Measurements from ENCODE around the gene GRIN2C. TPM values are rescaled to one million over a fixed set of nuclear protein-coding genes. Genes with fewer than 3 reads are reported as not detected.

Gene GRIN2C
- total and polyA plus RNA-seq, 12 donors, result 0.42 to 16.4 (median 3.2) TPM

DNA sequence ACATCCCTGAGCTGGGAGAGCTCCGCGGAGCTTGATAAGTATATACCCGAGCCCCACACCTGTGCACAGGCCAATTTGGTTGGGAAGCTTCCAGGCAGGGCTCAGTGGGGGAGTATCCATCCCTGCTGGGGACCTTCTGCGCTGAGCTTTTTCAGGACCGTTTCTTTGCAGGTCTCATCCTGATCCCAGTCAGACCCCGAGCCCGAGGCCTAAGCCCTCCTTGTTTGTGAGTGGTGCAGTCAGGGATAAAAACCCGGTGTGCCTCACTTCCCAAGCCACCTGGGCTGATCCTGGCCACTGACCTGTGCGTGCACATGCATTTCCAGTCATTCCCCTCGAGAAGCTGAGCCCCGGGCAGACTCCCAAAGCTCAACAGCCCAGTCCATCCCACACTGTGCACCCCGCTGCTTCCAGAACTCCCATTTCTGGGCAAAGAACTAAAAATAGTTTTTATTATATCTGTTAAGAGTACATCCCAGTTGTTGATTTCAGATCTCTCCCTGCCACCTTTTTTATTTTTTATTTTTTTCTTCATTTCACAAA lies 56.2 kb downstream of the GRIN2C start:
- DNase-seq, result no peak
- Histone ChIP-seq H3K27ac (no peak overlapping the region), H3K9me3 (replicated peaks in 1 of 3) (no peaks in the 10 kb centered on the region), H3K4me3 (no peak overlapping the region), H3K4me1 (replicated peaks in 1 of 2) (no peaks in the 10 kb centered on the region), H3K36me3 (replicated peaks in 1 of 2) (peaks cover 0 to 10% of the 10 kb centered on the region in 2 donors), H3K27me3 (no peaks in the 10 kb centered on the region)
- WGBS, 4 donors, result 90 to 95% (median 94%) methylated on average over 8 to 12 of the region's 12 CpGs
- TF ChIP-seq POLR2A (IDR thresholded peaks at IDR 0.05), result no peak
- TF ChIP-seq, protein P1, sequence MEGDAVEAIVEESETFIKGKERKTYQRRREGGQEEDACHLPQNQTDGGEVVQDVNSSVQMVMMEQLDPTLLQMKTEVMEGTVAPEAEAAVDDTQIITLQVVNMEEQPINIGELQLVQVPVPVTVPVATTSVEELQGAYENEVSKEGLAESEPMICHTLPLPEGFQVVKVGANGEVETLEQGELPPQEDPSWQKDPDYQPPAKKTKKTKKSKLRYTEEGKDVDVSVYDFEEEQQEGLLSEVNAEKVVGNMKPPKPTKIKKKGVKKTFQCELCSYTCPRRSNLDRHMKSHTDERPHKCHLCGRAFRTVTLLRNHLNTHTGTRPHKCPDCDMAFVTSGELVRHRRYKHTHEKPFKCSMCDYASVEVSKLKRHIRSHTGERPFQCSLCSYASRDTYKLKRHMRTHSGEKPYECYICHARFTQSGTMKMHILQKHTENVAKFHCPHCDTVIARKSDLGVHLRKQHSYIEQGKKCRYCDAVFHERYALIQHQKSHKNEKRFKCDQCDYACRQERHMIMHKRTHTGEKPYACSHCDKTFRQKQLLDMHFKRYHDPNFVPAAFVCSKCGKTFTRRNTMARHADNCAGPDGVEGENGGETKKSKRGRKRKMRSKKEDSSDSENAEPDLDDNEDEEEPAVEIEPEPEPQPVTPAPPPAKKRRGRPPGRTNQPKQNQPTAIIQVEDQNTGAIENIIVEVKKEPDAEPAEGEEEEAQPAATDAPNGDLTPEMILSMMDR (IDR thresholded peaks at IDR 0.05), result no peak
- intact Hi-C loops (cut with DNase I), result no loop called here

DNA sequence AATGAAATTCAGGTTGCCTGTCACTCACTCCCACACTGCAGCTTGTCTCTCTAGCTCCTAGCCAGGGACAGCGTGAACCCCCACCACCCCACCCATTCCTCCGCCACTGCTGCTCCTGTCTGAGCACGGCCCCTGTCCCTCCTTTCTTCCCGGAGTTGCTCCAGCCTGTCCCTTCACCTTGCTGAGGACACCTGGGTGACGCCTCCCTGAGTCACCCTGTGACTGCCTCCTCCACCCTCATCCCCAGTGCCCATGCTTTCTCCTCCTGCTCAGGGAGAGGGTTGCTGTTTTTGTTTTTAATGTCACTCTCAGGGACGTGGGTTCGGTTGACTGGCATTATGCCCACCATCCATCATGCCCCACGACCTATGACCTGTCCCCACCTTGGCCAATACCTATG lies 57.8 kb downstream of the GRIN2C start:
- WGBS, 4 donors, result 74 to 88% (median 85%) methylated on average over 8 of the region's 8 CpGs
- Histone ChIP-seq H3K4me1 (replicated peaks in 1 of 2) (peaks cover 0 to 3% of the 10 kb centered on the region in 2 donors), H3K27ac (no peak overlapping the region), H3K4me3 (no peak overlapping the region), H3K9me3 (replicated peaks in 1 of 3) (no peaks in the 10 kb centered on the region), H3K27me3 (no peaks in the 10 kb centered on the region), H3K36me3 (replicated peaks in 1 of 2) (peaks cover 0 to 18% of the 10 kb centered on the region in 2 donors)
- DNase-seq, result no peak
- intact Hi-C loops (cut with DNase I), result no loop called here
- no peak for TF ChIP-seq POLR2A (IDR thresholded peaks at IDR 0.05)
- TF ChIP-seq, protein P1 (IDR thresholded peaks at IDR 0.05), result no peak

DNA sequence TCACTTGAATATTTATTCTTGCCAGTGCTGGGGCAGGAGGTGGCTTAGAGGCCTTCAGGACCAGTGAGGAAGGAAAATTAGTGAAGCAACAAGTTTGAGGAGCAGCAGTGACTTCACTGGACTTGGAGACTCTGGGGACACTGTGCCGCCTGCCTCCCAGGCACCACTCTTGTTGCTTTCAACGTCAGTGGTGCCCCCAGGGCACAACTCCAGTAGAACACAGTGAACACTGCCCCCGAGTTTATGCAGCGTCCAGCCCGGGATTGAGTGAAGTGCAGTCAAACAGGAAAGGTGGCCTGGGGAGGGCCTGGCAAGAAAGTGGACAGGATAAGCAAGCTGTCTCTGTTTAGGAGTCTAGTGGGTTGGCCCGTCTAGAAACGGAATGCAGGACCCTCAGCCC lies 59.2 kb downstream of the GRIN2C start:
- H3K9me3 ChIP-seq (replicated peaks in 1 of 3), result no peaks in the 10 kb centered on the region
- WGBS, 4 donors, result 77 to 93% (median 89%) methylated on average over 6 to 7 of the region's 7 CpGs
- peaks cover 0 to 29% of the 10 kb centered on the region in 2 donors for H3K36me3 ChIP-seq (replicated peaks in 1 of 2)
- no peak for DNase-seq
- no peaks in the 10 kb centered on the region for H3K27me3 ChIP-seq
- TF ChIP-seq, protein P1 (IDR thresholded peaks at IDR 0.05), result no peak
- no peak for TF ChIP-seq POLR2A (IDR thresholded peaks at IDR 0.05)
- no peak overlapping the region for H3K4me3 ChIP-seq
- peaks cover 0 to 3% of the 10 kb centered on the region in 2 donors for H3K4me1 ChIP-seq (replicated peaks in 1 of 2)
- intact Hi-C loops (cut with DNase I), result no loop called here
- H3K27ac ChIP-seq, result no peak overlapping the region

DNA sequence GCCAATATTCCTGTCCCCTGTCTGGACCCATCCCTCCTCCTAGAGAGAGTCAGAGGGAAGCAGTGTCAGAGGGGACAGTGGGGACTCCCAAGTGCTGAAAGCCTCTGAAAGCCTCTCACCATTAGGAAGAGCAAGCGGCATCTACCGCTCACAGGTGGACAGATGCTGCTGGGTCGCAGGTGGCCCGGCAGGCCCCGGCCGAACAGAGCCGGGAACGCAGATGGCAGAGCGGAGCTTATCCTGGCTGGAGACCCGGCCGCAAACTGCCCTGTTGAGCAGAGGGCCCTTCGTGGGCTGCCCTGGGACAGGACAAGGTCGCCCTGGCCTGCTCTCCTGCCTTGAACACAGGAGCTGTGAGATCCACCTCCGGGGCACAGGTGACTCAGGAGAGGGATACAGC lies 60.6 kb downstream of the GRIN2C start:
- no peak overlapping the region for H3K27ac ChIP-seq
- peaks cover 0 to 44% of the 10 kb centered on the region in 2 donors for H3K36me3 ChIP-seq (replicated peaks in 1 of 2)
- peaks cover 0 to 3% of the 10 kb centered on the region in 2 donors for H3K4me1 ChIP-seq (replicated peaks in 1 of 2)
- no peak overlapping the region for H3K4me3 ChIP-seq
- no peak for DNase-seq
- no peaks in the 10 kb centered on the region for H3K27me3 ChIP-seq
- intact Hi-C loops (cut with DNase I), result loop anchor here in 1 of 2 donors (10.0 kb wide), 1 partner anchor 156 kb away; no protein-coding TSS in a partner anchor
- WGBS, 4 donors, result 82 to 95% (median 94%) methylated on average over 5 to 14 of the region's 14 CpGs
- H3K9me3 ChIP-seq (replicated peaks in 1 of 3), result no peaks in the 10 kb centered on the region
- TF ChIP-seq POLR2A (IDR thresholded peaks at IDR 0.05), result no peak
- TF ChIP-seq, protein P1 (IDR thresholded peaks at IDR 0.05), result no peak
